Neural progenitor cell (in vitro differentiated cells): ENCODE data around the gene FOXJ1.

Experiments used
- CTCF ChIP-seq: fragments of 200-600 bp; sonication (generic); IDR thresholded peaks from 2 replicates; pipeline ENCODE4 v1.5.1; 2017; ENCODE audit warnings: antibody characterized with exemption, mild to moderate bottlenecking
- EZH2 ChIP-seq: fragments of 200-600 bp; sonication (generic); IDR thresholded peaks from 2 replicates; pipeline ENCODE4 v1.6.1; 2017; ENCODE audit warnings: antibody characterized with exemption, mild to moderate bottlenecking, moderate library complexity

GRCh38 chr17:76150712-76151622, 9.9 kb upstream of the FOXJ1 start:
- TF ChIP-seq EZH2 (no peak), CTCF (no peak)
